ENCODE results near the gene IMMP2L.

IMMP2L gene

GRCh38 chr7:111086532-111086931 lies 475.8 kb downstream of the IMMP2L start:
- Histone ChIP-seq H3K9me3 (ENCODE audit: insufficient read depth, low read length) (no peaks in the 10 kb centered on the region), H3K9me2 (replicated peaks; ENCODE audit: insufficient read depth, low read length) (no peaks in the 10 kb centered on the region)

GRCh38 chr7:111085356-111085755 lies 476.9 kb downstream of the IMMP2L start:
- peak overlapping the region; percentile 99 for H3K27ac ChIP-seq (ENCODE audit: low read depth, low read length)
- H3K4me2 ChIP-seq (ENCODE audit: low read depth, low read length, poor library complexity, severe bottlenecking): peak overlapping the region; percentile 89
- H2AFZ ChIP-seq (ENCODE audit: low read depth, low read length, severe bottlenecking): no peak overlapping the region
- no peaks in the 10 kb centered on the region for H3K79me2 ChIP-seq (ENCODE audit: insufficient read depth, low read length)
- no peaks in the 10 kb centered on the region for H3K9me2 ChIP-seq (replicated peaks; ENCODE audit: insufficient read depth, low read length)
- H3K27me3 ChIP-seq (ENCODE audit: low read length): no peaks in the 10 kb centered on the region
- no peaks in the 10 kb centered on the region for H3K9me3 ChIP-seq (ENCODE audit: insufficient read depth, low read length)
- peak overlapping the region; percentile 45 for H3K4me3 ChIP-seq (ENCODE audit: insufficient read depth, low read length, poor library complexity, severe bottlenecking)
- H3K9ac ChIP-seq (ENCODE audit: low read length): peak overlapping the region; percentile 57
- peaks cover 69% of the 10 kb centered on the region for H3F3A ChIP-seq (ENCODE audit: insufficient read depth)
- TF ChIP-seq EZH2phosphoT487 (conservative IDR thresholded peaks at IDR 0.05; ENCODE audit: low read length): no peak
- TF ChIP-seq CTCF (IDR thresholded peaks at IDR 0.05; ENCODE audit: insufficient read depth, low read length, poor library complexity, severe bottlenecking): no peak
- no peaks in the 10 kb centered on the region for H3K36me3 ChIP-seq (ENCODE audit: low read length)
- no peaks in the 10 kb centered on the region for H4K20me1 ChIP-seq (ENCODE audit: low read depth, low read length)

More at GRCh38 chr7:111086532-111086931, 475.8 kb downstream of the IMMP2L start:
- TF ChIP-seq CTCF (IDR thresholded peaks at IDR 0.05; ENCODE audit: insufficient read depth, low read length, poor library complexity, severe bottlenecking): no peak
- TF ChIP-seq EZH2phosphoT487 (conservative IDR thresholded peaks at IDR 0.05; ENCODE audit: low read length): no peak
- Histone ChIP-seq H3K4me2 (ENCODE audit: low read depth, low read length, poor library complexity, severe bottlenecking) (peak overlapping the region; percentile 89), H2AFZ (ENCODE audit: low read depth, low read length, severe bottlenecking) (peak overlapping the region; percentile 5), H3K79me2 (ENCODE audit: insufficient read depth, low read length) (peaks cover 11% of the 10 kb centered on the region), H3F3A (ENCODE audit: insufficient read depth) (peaks cover 77% of the 10 kb centered on the region), H3K27ac (ENCODE audit: low read depth, low read length) (peak overlapping the region; percentile 99), H3K36me3 (ENCODE audit: low read length) (no peaks in the 10 kb centered on the region), H3K9ac (ENCODE audit: low read length) (no peak overlapping the region), H3K27me3 (ENCODE audit: low read length) (no peaks in the 10 kb centered on the region), H4K20me1 (ENCODE audit: low read depth, low read length) (no peaks in the 10 kb centered on the region), H3K4me3 (ENCODE audit: insufficient read depth, low read length, poor library complexity, severe bottlenecking) (no peak overlapping the region)

- H2AFZ ChIP-seq (ENCODE audit: low read depth, low read length, severe bottlenecking): no peak overlapping the region
- H4K20me1 ChIP-seq (ENCODE audit: low read depth, low read length): no peaks in the 10 kb centered on the region
- no peaks in the 10 kb centered on the region for H3K9me3 ChIP-seq (ENCODE audit: insufficient read depth, low read length)
- TF ChIP-seq EZH2phosphoT487 (conservative IDR thresholded peaks at IDR 0.05; ENCODE audit: low read length): no peak
- TF ChIP-seq CTCF (IDR thresholded peaks at IDR 0.05; ENCODE audit: insufficient read depth, low read length, poor library complexity, severe bottlenecking): no peak
- H3K27ac ChIP-seq (ENCODE audit: low read depth, low read length): peak overlapping the region; percentile 99
- no peaks in the 10 kb centered on the region for H3K36me3 ChIP-seq (ENCODE audit: low read length)
- H3K9me2 ChIP-seq (replicated peaks; ENCODE audit: insufficient read depth, low read length): no peaks in the 10 kb centered on the region
- peak overlapping the region; percentile 89 for H3K4me2 ChIP-seq (ENCODE audit: low read depth, low read length, poor library complexity, severe bottlenecking)
- peak overlapping the region; percentile 57 for H3K9ac ChIP-seq (ENCODE audit: low read length)
- peaks cover 60% of the 10 kb centered on the region for H3F3A ChIP-seq (ENCODE audit: insufficient read depth)
- no peaks in the 10 kb centered on the region for H3K79me2 ChIP-seq (ENCODE audit: insufficient read depth, low read length)
- peak overlapping the region; percentile 45 for H3K4me3 ChIP-seq (ENCODE audit: insufficient read depth, low read length, poor library complexity, severe bottlenecking)
- no peaks in the 10 kb centered on the region for H3K27me3 ChIP-seq (ENCODE audit: low read length)
These were observed 478.9 kb downstream of the IMMP2L start for GRCh38 chr7:111083413-111083812.

Measured in SU-DHL-6 (cell line).